K562 (cell line): ENCODE data around the gene MYH7B. TPM values are rescaled to one million over a fixed set of nuclear protein-coding genes. Genes with fewer than 3 reads are reported as not detected.

Experiments used
- ATAC-seq: fragments of 200-7000 bp; cut with Tn5 transposase; 3 replicates; pipeline ENCODE4 v1.9.1; 2020; ENCODE audit warnings: moderate library complexity
- BruUV-seq: library from RNA; stranded (reverse); fragments of 400-500 nt; replicated peaks from 2 replicates; lab custom pipeline; 2021; lab: Mats Ljungman, UMichigan
- CTCF ChIA-PET: fragments of 300-600 bp; formaldehyde crosslinking; extraction: SDS; loops from one replicate; lab custom pipeline; 2021; ENCODE audit warnings: low intra/inter-chr PET ratio; lab: Yijun Ruan, JAX
- POLR2A ChIA-PET: fragments of 300-600, 350-650 bp; sonication (Branson Sonifier 250); formaldehyde crosslinking; extraction: SDS; loops from one replicate; lab custom pipeline; 2021; ENCODE audit warnings: antibody characterized with exemption, inconsistent platforms; lab: Yijun Ruan, JAX
- DNase-seq, 4 experiments: peaks; one replicate each; pipeline versions ENCODE4 v3.0.0 to v3.0.0-alpha.2; 2011 to 2018; ENCODE audit warnings: low spot score in 3 of 4, mixed read lengths in 3 of 4; ENCODE audit errors: extremely low read depth in 1 of 4
- FAIRE-seq: peaks from 2 replicates; lab custom pipeline; 2011; peaks lifted over from hg19 to GRCh38; lab: Jason Lieb, UNC
- H2AFZ ChIP-seq: 2 replicates; pipeline ENCODE4 v1.6.0; 2011; ENCODE audit warnings: low read depth, low read length, control low read depth, inconsistent platforms
- H3K27ac ChIP-seq: fragments of 200-600 bp; 3 replicates; pipeline ENCODE4 v1.8.0; 2011; ENCODE audit warnings: low read depth, mild to moderate bottlenecking, control low read depth, inconsistent platforms, low read length, moderate library complexity, mixed read lengths; ENCODE audit errors: extremely low read depth
- H3K27me3 ChIP-seq, 2 experiments: fragments of 300-600 bp in 1 of 2; 2 replicates in 1 of 2; 3 replicates in 1 of 2; pipeline versions ENCODE4 v1.6.0 to v1.8.0; 2011; ENCODE audit warnings: inconsistent platforms in 2 of 2, low read length in 2 of 2, mild to moderate bottlenecking in 1 of 2, mixed read lengths in 1 of 2, moderate library complexity in 1 of 2; ENCODE audit not compliant: control insufficient read depth in 2 of 2, insufficient read depth in 2 of 2
- H3K36me3 ChIP-seq: fragments of 300-600 bp; 3 replicates; pipeline ENCODE4 v1.8.0; 2011; ENCODE audit warnings: mild to moderate bottlenecking, low read length, inconsistent platforms; ENCODE audit not compliant: control insufficient read depth, insufficient read depth
- H3K4me1 ChIP-seq, 2 experiments: fragments of 200-600 bp in 1 of 2; replicated peaks in 1 of 2; 2 replicates in 1 of 2; 3 replicates in 1 of 2; pipeline versions ENCODE4 v1.5.1 to v1.8.0; 2011; ENCODE audit warnings: inconsistent platforms in 2 of 2, low read length in 2 of 2, mild to moderate bottlenecking in 1 of 2, mixed read lengths in 1 of 2, moderate library complexity in 1 of 2; ENCODE audit not compliant: control insufficient read depth in 2 of 2, insufficient read depth in 2 of 2
- H3K4me2 ChIP-seq: 2 replicates; pipeline ENCODE4 v1.6.1; 2011; ENCODE audit warnings: low read length, control low read depth, inconsistent platforms, mixed read lengths; ENCODE audit not compliant: insufficient read depth
- H3K4me3 ChIP-seq: fragments of 200-600 bp; sonication (generic), shearing (Covaris generic); 2 replicates; pipeline ENCODE4 v1.5.1; 2016; ENCODE audit warnings: control low read depth, inconsistent platforms
- H3K79me2 ChIP-seq: fragments of 200-600 bp; 3 replicates; pipeline ENCODE4 v1.8.0; 2011; ENCODE audit warnings: low read length, inconsistent platforms; ENCODE audit not compliant: control insufficient read depth, insufficient read depth
- H3K9ac ChIP-seq, 2 experiments: 2 replicates each; pipeline versions ENCODE4 v1.6.0 to v1.6.1; 2011; ENCODE audit warnings: low read depth in 2 of 2, low read length in 2 of 2, control low read depth in 1 of 2, inconsistent platforms in 1 of 2, mild to moderate bottlenecking in 1 of 2, mixed read lengths in 1 of 2; ENCODE audit not compliant: insufficient read depth in 1 of 2
- H3K9me1 ChIP-seq: one replicate; pipeline ENCODE4 v1.6.0; 2011; ENCODE audit warnings: inconsistent platforms, mild to moderate bottlenecking, low read length, moderate library complexity; ENCODE audit not compliant: control insufficient read depth, insufficient read depth
- H3K9me3 ChIP-seq: replicated peaks from 2 replicates; pipeline ENCODE4 v1.5.1; 2011; ENCODE audit warnings: low read depth, low read length, inconsistent platforms; ENCODE audit not compliant: control insufficient read depth, insufficient read depth
- H4K20me1 ChIP-seq: replicated peaks from 2 replicates; pipeline ENCODE4 v1.6.1; 2011; ENCODE audit warnings: low read length, inconsistent platforms, mixed read lengths; ENCODE audit not compliant: control insufficient read depth, insufficient read depth
- ASH1L ChIP-seq: fragments of 450-650 bp; IDR thresholded peaks from 2 replicates; pipeline ENCODE4 v1.6.1; 2018; ENCODE audit warnings: borderline replicate concordance, mild to moderate bottlenecking, low read depth; ENCODE audit not compliant: partially characterized antibody
- BCLAF1 ChIP-seq, 2 experiments: fragments of 450-650 bp in 1 of 2; IDR thresholded peaks; 2 replicates each; pipeline ENCODE4 v1.6.1; 2011 to 2017; ENCODE audit warnings: low read depth in 2 of 2, antibody characterized with exemption in 1 of 2, borderline replicate concordance in 1 of 2, low read length in 1 of 2, mild to moderate bottlenecking in 1 of 2, mixed read lengths in 1 of 2; ENCODE audit not compliant: control insufficient read depth in 1 of 2
- CREB3L1 ChIP-seq: fragments of 450-650 bp; IDR thresholded peaks from 2 replicates; pipeline ENCODE4 v1.6.1; 2014; ENCODE audit warnings: low read depth, mild to moderate bottlenecking, moderate library complexity, borderline replicate concordance
- DMBX1 ChIP-seq: fragments of 250-450 bp; sonication (Bioruptor Pico); IDR thresholded peaks from 2 replicates; pipeline ENCODE4 v1.8.0; 2022; ENCODE audit warnings: inconsistent platforms, mild to moderate bottlenecking, moderate library complexity, borderline replicate concordance
- GABPB1 ChIP-seq: sonication (generic); formaldehyde crosslinking; IDR thresholded peaks from 2 replicates; pipeline ENCODE4 v1.8.0; 2022; ENCODE audit warnings: mild to moderate bottlenecking, missing genetic modification reagents
- JUND ChIP-seq, 2 experiments: IDR thresholded peaks; 2 replicates in 1 of 2; 3 replicates in 1 of 2; pipeline ENCODE4 v1.6.1; 2011; ENCODE audit warnings: borderline replicate concordance in 2 of 2, low read depth in 2 of 2, low read length in 2 of 2, improper control_type of control experiment in 1 of 2, missing biosample characterization in 1 of 2, missing genetic modification characterization in 1 of 2, missing genetic modification reagents in 1 of 2
- KLF16 ChIP-seq: IDR thresholded peaks from 2 replicates; pipeline ENCODE4 v1.6.1; 2016; ENCODE audit warnings: antibody characterized with exemption
- MAX ChIP-seq: sonication (generic); formaldehyde crosslinking; IDR thresholded peaks from 2 replicates; pipeline ENCODE4 v1.9.0; 2022; ENCODE audit warnings: mild to moderate bottlenecking, missing genetic modification reagents
- MECOM ChIP-seq: fragments of 250-450 bp; sonication (Bioruptor Pico); IDR thresholded peaks from 2 replicates; pipeline ENCODE4 v1.8.0; 2022; ENCODE audit warnings: inconsistent platforms
- SLC30A9 ChIP-seq: fragments of 250-450 bp; sonication (Bioruptor Pico); IDR thresholded peaks from 2 replicates; pipeline ENCODE4 v1.8.0; 2022; ENCODE audit warnings: mild to moderate bottlenecking, moderate library complexity
- TAF9B ChIP-seq: fragments of 450-650 bp; IDR thresholded peaks from 2 replicates; pipeline ENCODE4 v1.6.1; 2018; ENCODE audit warnings: mild to moderate bottlenecking; ENCODE audit not compliant: partially characterized antibody
- TAL1 ChIP-seq: fragments of 450-650 bp; IDR thresholded peaks from 2 replicates; pipeline ENCODE4 v1.6.1; 2016; ENCODE audit warnings: mild to moderate bottlenecking
- XRCC4 ChIP-seq: IDR thresholded peaks from one replicate; pipeline ENCODE4 v1.6.1; 2011; ENCODE audit not compliant: insufficient read depth, insufficient read length; ENCODE audit errors: extremely low read depth
- ZFP1 ChIP-seq: fragments of 450-650 bp; formaldehyde crosslinking; IDR thresholded peaks from 2 replicates; pipeline ENCODE4 v1.4.0; 2020; ENCODE audit warnings: mild to moderate bottlenecking, mixed read lengths
- ZNF140 ChIP-seq: fragments of 250-450 bp; sonication (Bioruptor Pico); IDR thresholded peaks from 2 replicates; pipeline ENCODE4 v1.8.0; 2021; ENCODE audit warnings: moderate library complexity, mild to moderate bottlenecking, inconsistent platforms
- WGBS: fragments of 100-300 bp; shearing (Covaris generic); methylation state at CpG from one replicate; pipeline ENCODE4 v1.1.6; 2016; ENCODE audit warnings: low coverage, mixed read lengths; ENCODE audit not compliant: insufficient coverage; ENCODE audit errors: missing lambda C conversion rate; 5-methylcytosine and 5-hydroxymethylcytosine counted together
- in situ Hi-C: fragments of 300-500 bp; cut with MboI; formaldehyde crosslinking; loops from 4 replicates; pipeline ENCODE4 v1.15.0; 2018; ENCODE audit warnings: inconsistent platforms, mixed read lengths
- intact Hi-C: fragments of 100-400 bp; cut with micrococcal nuclease; formaldehyde crosslinking; loops from 2 replicates; pipeline ENCODE4 v1.14.2; 2022
- polyA plus RNA-seq, 8 experiments: library from polyadenylated mRNA; depleted of rRNA in 4 of 8; stranded (reverse) in 5 of 8; unstranded in 3 of 8; fragments of >200 nt; fragmentation: Nextera tagmentation in 2 of 8; fragmentation: Illumina TruSeq in 1 of 8; extraction: Ambion mirVana in 2 of 8; extraction: Trizol in 1 of 8; gene quantifications; 2 replicates each; pipeline versions ENCODE4 v1.2.1 to v1.2.3, GENCODE V29; 2011 to 2014; ENCODE audit warnings: inconsistent platforms in 1 of 8, missing spikeins in 1 of 8
- total RNA-seq, 7 experiments: library from RNA; depleted of rRNA in 6 of 7; stranded (reverse); fragments of >200 nt in 6 of 7; fragmentation: Illumina TruSeq in 2 of 7; extraction: Trizol in 2 of 7; gene quantifications; 2 replicates each; pipeline versions ENCODE4 v1.2.1 to v1.2.3, GENCODE V29; 2011 to 2021; ENCODE audit warnings: low replicate concordance in 1 of 7

The MYH7B gene
- total and polyA plus RNA-seq, 9 of the 15 experiments (the other 6 are each of a cell fraction or from before 2014, with no cell fraction given): 0.07 to 0.34 (median 0.13) TPM; not detected in 3

- Histone ChIP-seq H3K27me3 (no peaks in the 10 kb centered on the region), H3K9ac (peak overlapping the region in 1 of 2 experiments; percentile 19; a peak in 1 of 4 replicates), H4K20me1 (no peaks in the 10 kb centered on the region), H3K9me3 (no peaks in the 10 kb centered on the region), H3K4me3 (no peak overlapping the region), H3K36me3 (peaks cover 84% of the 10 kb centered on the region), H3K9me1 (no peaks in the 10 kb centered on the region), H2AFZ (no peak overlapping the region), H3K4me2 (no peak overlapping the region), H3K27ac (no peak overlapping the region), H3K79me2 (0 out of 3 replicates have a peak, but pooled peaks cover 2% of the 10 kb centered on the region), H3K4me1 (no peaks in the 10 kb centered on the region; a peak in 1 of 5 replicates)
- DNase-seq: no peak
- TF ChIP-seq DMBX1 (CRISPR knock-in tag) (no peak), CREB3L1 (no peak), MAX (no peak), TAL1 (no peak), TAF9B (no peak), ZNF140 (CRISPR knock-in tag) (no peak), BCLAF1 (IDR thresholded peaks at IDR 0.05; ENCODE audit: borderline replicate concordance in 1 of 2, control insufficient read depth in 1 of 2, low read depth in 2 of 2, low read length in 1 of 2) (no peak), SLC30A9 (CRISPR knock-in tag) (no peak), XRCC4 (no peak), ZFP1 (CRISPR knock-in tag) (no peak), MECOM (CRISPR knock-in tag) (no peak), JUND (IDR thresholded peaks at IDR 0.05; ENCODE audit: borderline replicate concordance, low read depth, low read length) (no peak), JUND (tag; IDR thresholded peaks at IDR 0.05; ENCODE audit: borderline replicate concordance, low read depth, low read length) (no peak), GABPB1 (CRISPR knock-in tag) (no peak), KLF16 (no peak), ASH1L (no peak)
- ChIA-PET CTCF (no interaction called here), POLR2A (interaction anchor here (0.6 to 1.8 kb wide), 4 partner anchors 10 to 43 kb away, joined by 3 to 5 read pairs (median 4); partner anchors contain the start of genes GSS and MYH7B)
- no TSS peak for BruUV-seq
- intact Hi-C loops (no loop called here), in situ Hi-C loops (no loop called here)
- ATAC-seq: no peak
- no peak for FAIRE-seq
- 95% methylated on average over 6 of the region's 7 CpGs for WGBS
Observed at GRCh38 chr20:34945315-34946077, 10.2 kb upstream of the MYH7B start.
